Endothelial cell of umbilical vein (primary cell): ENCODE results near the gene LMX1A. TPM values are rescaled to one million over a fixed set of nuclear protein-coding genes. Genes with fewer than 3 reads are reported as not detected.

Experiments
- BruUV-seq: library from RNA; stranded (reverse); fragments of 400-500 nt; replicated peaks from 2 replicates; lab custom pipeline; 2021; lab: Mats Ljungman, UMichigan
- CTCF ChIA-PET: fragments of 300-600, 350-600 bp; sonication (Branson Sonifier 250); formaldehyde crosslinking; loops from one replicate; lab custom pipeline; 2021; ENCODE audit warnings: antibody characterized with exemption, inconsistent platforms; lab: Charles Lee
- POLR2A ChIA-PET: fragments of 300-600, 350-600 bp; sonication (Branson Sonifier 250); formaldehyde crosslinking; loops from one replicate; lab custom pipeline; 2021; ENCODE audit warnings: antibody characterized with exemption, inconsistent platforms; lab: Charles Lee
- DNase-seq: peaks from one replicate; pipeline ENCODE4 v3.0.0-alpha.2; 2011; ENCODE audit warnings: low read depth, low spot score
- FAIRE-seq: peaks from 2 replicates; lab custom pipeline; 2011; peaks lifted over from hg19 to GRCh38; lab: Jason Lieb, UNC
- H2AFZ ChIP-seq: 2 replicates; pipeline ENCODE4 v1.6.0; 2012; ENCODE audit warnings: low read depth, low read length, control low read depth, inconsistent platforms
- H3K27ac ChIP-seq: 2 replicates; pipeline ENCODE4 v1.5.1; 2011; ENCODE audit warnings: low read depth, mild to moderate bottlenecking, control low read depth, low read length, moderate library complexity; ENCODE audit not compliant: insufficient read depth
- H3K27me3 ChIP-seq, 2 experiments: 2 replicates each; pipeline versions ENCODE4 v1.6.0 to v1.6.1; 2011; ENCODE audit warnings: low read length in 2 of 2, mixed read lengths in 1 of 2; ENCODE audit not compliant: control insufficient read depth in 2 of 2, insufficient read depth in 2 of 2
- H3K36me3 ChIP-seq, 2 experiments: 2 replicates in 1 of 2; 3 replicates in 1 of 2; pipeline ENCODE4 v1.5.1; 2011; ENCODE audit warnings: low read length in 2 of 2, mild to moderate bottlenecking in 1 of 2, moderate library complexity in 1 of 2; ENCODE audit not compliant: control insufficient read depth in 2 of 2, insufficient read depth in 2 of 2; ENCODE audit errors: extremely low read depth in 1 of 2
- H3K4me1 ChIP-seq: 3 replicates; pipeline ENCODE4 v1.5.1; 2011; ENCODE audit warnings: mild to moderate bottlenecking, low read length; ENCODE audit not compliant: control insufficient read depth, insufficient read depth; ENCODE audit errors: extremely low read depth
- H3K4me2 ChIP-seq: 2 replicates; pipeline ENCODE4 v1.6.1; 2011; ENCODE audit warnings: low read length, control low read depth, mixed read lengths; ENCODE audit not compliant: insufficient read depth
- H3K4me3 ChIP-seq, 3 experiments: fragments of 200-600 bp in 1 of 3; sonication (generic), shearing (Covaris generic) in 1 of 3; replicated peaks in 1 of 3; 2 replicates each; pipeline ENCODE4 v1.5.1; 2011 to 2016; ENCODE audit warnings: control low read depth in 3 of 3, low read length in 3 of 3, mild to moderate bottlenecking in 2 of 3, inconsistent platforms in 1 of 3, low read depth in 1 of 3, moderate library complexity in 1 of 3; ENCODE audit not compliant: insufficient read depth in 1 of 3
- H3K79me2 ChIP-seq: 2 replicates; pipeline ENCODE4 v1.6.0; 2012; ENCODE audit warnings: low read length, inconsistent platforms; ENCODE audit not compliant: control insufficient read depth, insufficient read depth
- H3K9ac ChIP-seq: replicated peaks from 2 replicates; pipeline ENCODE3; 2011; ENCODE audit warnings: low read length, control low read depth; ENCODE audit not compliant: insufficient read depth; ENCODE audit errors: extremely low read depth
- H3K9me1 ChIP-seq: replicated peaks from 3 replicates; pipeline ENCODE4 v1.6.0; 2011; ENCODE audit warnings: mild to moderate bottlenecking, low read length; ENCODE audit not compliant: control insufficient read depth, insufficient read depth; ENCODE audit errors: extremely low read depth
- H3K9me3 ChIP-seq: replicated peaks from 2 replicates; pipeline ENCODE4 v1.5.1; 2012; ENCODE audit warnings: low read length, inconsistent platforms; ENCODE audit not compliant: control insufficient read depth, insufficient read depth
- H4K20me1 ChIP-seq: replicated peaks from 2 replicates; pipeline ENCODE3; 2011; ENCODE audit warnings: mild to moderate bottlenecking, low read length; ENCODE audit not compliant: control insufficient read depth, insufficient read depth; ENCODE audit errors: extremely low read depth
- EZH2 ChIP-seq: IDR thresholded peaks from 2 replicates; pipeline ENCODE4 v1.6.1; 2012; ENCODE audit warnings: borderline replicate concordance, low read depth, mild to moderate bottlenecking, moderate library complexity, low read length, inconsistent platforms; ENCODE audit not compliant: severe bottlenecking
- FOS ChIP-seq: IDR thresholded peaks from 2 replicates; pipeline ENCODE4 v1.6.1; 2011; ENCODE audit warnings: mild to moderate bottlenecking, low read length, moderate library complexity, borderline replicate concordance; ENCODE audit not compliant: insufficient read depth
- GATA2 ChIP-seq: IDR thresholded peaks from 2 replicates; pipeline ENCODE4 v1.7.0; 2011; ENCODE audit warnings: low read depth, mild to moderate bottlenecking, moderate library complexity, mixed read lengths, low read length; ENCODE audit not compliant: insufficient read length, insufficient read depth
- JUN ChIP-seq: IDR thresholded peaks from 2 replicates; pipeline ENCODE4 v1.6.1; 2011; ENCODE audit warnings: borderline replicate concordance, low read depth; ENCODE audit not compliant: insufficient read length, insufficient read depth
- MYC ChIP-seq: IDR thresholded peaks from one replicate; pipeline ENCODE4 v1.6.1; 2011; ENCODE audit warnings: mild to moderate bottlenecking, low read depth, low read length
- POLR2A ChIP-seq: IDR thresholded peaks from 2 replicates; pipeline ENCODE4 v1.6.1; 2012; ENCODE audit warnings: low read depth, mild to moderate bottlenecking, control low read depth, low read length
- POLR2AphosphoS5 ChIP-seq: IDR thresholded peaks from 2 replicates; pipeline ENCODE4 v1.6.1; 2012; ENCODE audit warnings: low read depth, mild to moderate bottlenecking, control low read depth, low read length, moderate library complexity; ENCODE audit not compliant: insufficient read depth
- dilution Hi-C: fragments of 300-500 bp; cut with MboI; formaldehyde crosslinking; loops from one replicate; pipeline ENCODE4 v1.15.0; 2019; ENCODE audit warnings: low sequenced_read_pairs; ENCODE audit not compliant: extremely low pct_ligation_motif_present
- intact Hi-C: fragments of 100-400 bp; cut with micrococcal nuclease; formaldehyde crosslinking; loops from one replicate; pipeline ENCODE4 v1.10.0; 2022
- polyA plus RNA-seq, 4 experiments: library from polyadenylated mRNA; depleted of rRNA in 3 of 4; stranded (reverse) in 3 of 4; unstranded in 1 of 4; fragments of >200 nt; gene quantifications; 2 replicates each; pipeline versions ENCODE4 v1.2.1 to v1.2.3, GENCODE V29; 2011 to 2012; ENCODE audit warnings: missing spikeins in 1 of 4
- total RNA-seq: library from RNA; stranded (reverse); gene quantifications from 2 replicates; pipeline ENCODE4 v1.2.3, GENCODE V29; 2021
- TF ChIP-seq, protein P1 (sequence below), 2 donors: IDR thresholded peaks; 1 replicate in 1 of 2; 2 replicates in 1 of 2; pipeline ENCODE4 v1.5.1; 2011; ENCODE audit warnings: low read length in 2 of 2, mild to moderate bottlenecking in 2 of 2, moderate library complexity in 2 of 2, control low read depth in 1 of 2, inconsistent platforms in 1 of 2, low read depth in 1 of 2; ENCODE audit not compliant: insufficient read depth in 1 of 2; ENCODE audit errors: extremely low read depth in 1 of 2
- TF ChIP-seq, protein P2 (sequence below): IDR thresholded peaks from 2 replicates; pipeline ENCODE4 v1.6.1; 2011; ENCODE audit not compliant: insufficient read depth, insufficient read length

The LMX1A gene
- total and polyA plus RNA-seq, 2 donors (not counting 3 experiments of a cell fraction or from before 2014, with no cell fraction given): not detected

DNA sequence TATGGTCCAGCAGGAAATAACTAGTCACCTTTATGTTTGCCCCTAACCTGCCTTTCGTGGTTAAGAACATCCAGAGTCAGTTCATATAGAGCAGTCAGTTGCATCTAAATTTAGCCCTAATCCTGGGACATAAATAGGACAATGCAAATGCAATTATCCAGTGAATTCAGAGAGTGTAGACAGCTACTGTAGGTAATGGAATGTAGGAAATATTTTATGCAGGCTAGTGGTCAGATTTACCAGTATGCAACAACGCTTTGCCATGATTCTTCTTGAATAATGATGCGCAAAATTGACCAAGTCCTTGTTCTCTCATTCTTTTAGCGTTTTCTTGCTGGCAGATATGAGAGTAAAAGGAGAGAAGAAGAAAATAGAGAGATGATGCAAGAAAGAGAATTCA is 165.4 kb downstream of the LMX1A start:
- intact Hi-C loops: no loop called here
- no peak for FAIRE-seq

More for the DNA sequence above, 165.4 kb downstream of the LMX1A start:
- ChIA-PET CTCF (no interaction called here), POLR2A (no interaction called here)
- Histone ChIP-seq H3K9me1 (no peaks in the 10 kb centered on the region), H3K9ac (no peak overlapping the region), H4K20me1 (no peaks in the 10 kb centered on the region), H3K27ac (no peak overlapping the region), H3K79me2 (no peaks in the 10 kb centered on the region), H3K4me1 (no peaks in the 10 kb centered on the region), H3K36me3 (no peaks in the 10 kb centered on the region), H3K4me3 (no peak overlapping the region), H3K27me3 (no peaks in the 10 kb centered on the region), H3K9me3 (peaks cover 2% of the 10 kb centered on the region), H3K4me2 (no peak overlapping the region), H2AFZ (no peak overlapping the region)
- no TSS peak for BruUV-seq
- dilution Hi-C loops: no loop called here
- TF ChIP-seq POLR2A: no peak
- TF ChIP-seq, protein P1, sequence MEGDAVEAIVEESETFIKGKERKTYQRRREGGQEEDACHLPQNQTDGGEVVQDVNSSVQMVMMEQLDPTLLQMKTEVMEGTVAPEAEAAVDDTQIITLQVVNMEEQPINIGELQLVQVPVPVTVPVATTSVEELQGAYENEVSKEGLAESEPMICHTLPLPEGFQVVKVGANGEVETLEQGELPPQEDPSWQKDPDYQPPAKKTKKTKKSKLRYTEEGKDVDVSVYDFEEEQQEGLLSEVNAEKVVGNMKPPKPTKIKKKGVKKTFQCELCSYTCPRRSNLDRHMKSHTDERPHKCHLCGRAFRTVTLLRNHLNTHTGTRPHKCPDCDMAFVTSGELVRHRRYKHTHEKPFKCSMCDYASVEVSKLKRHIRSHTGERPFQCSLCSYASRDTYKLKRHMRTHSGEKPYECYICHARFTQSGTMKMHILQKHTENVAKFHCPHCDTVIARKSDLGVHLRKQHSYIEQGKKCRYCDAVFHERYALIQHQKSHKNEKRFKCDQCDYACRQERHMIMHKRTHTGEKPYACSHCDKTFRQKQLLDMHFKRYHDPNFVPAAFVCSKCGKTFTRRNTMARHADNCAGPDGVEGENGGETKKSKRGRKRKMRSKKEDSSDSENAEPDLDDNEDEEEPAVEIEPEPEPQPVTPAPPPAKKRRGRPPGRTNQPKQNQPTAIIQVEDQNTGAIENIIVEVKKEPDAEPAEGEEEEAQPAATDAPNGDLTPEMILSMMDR (IDR thresholded peaks at IDR 0.05; ENCODE audit: extremely low read depth in 1 of 2, insufficient read depth in 1 of 2, low read depth in 1 of 2, low read length in 2 of 2): no peak
- TF ChIP-seq EZH2: no peak
- no peak for TF ChIP-seq POLR2AphosphoS5
- no peak for TF ChIP-seq FOS
- TF ChIP-seq JUN: no peak
- TF ChIP-seq, protein P2, sequence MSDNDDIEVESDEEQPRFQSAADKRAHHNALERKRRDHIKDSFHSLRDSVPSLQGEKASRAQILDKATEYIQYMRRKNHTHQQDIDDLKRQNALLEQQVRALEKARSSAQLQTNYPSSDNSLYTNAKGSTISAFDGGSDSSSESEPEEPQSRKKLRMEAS: no peak
- TF ChIP-seq GATA2: no peak
- no peak for TF ChIP-seq MYC
- DNase-seq: no peak
